Ovary (tissue), 10 donors: ENCODE data around the gene HOXC13. TPM values are rescaled to one million over a fixed set of nuclear protein-coding genes. Genes with fewer than 3 reads are reported as not detected.

Experiments
- DNase-seq, 5 donors: peaks; one replicate each; pipeline ENCODE4 v3.0.0-alpha.2; 2019 to 2020
- H3K27ac ChIP-seq, 2 donors: fragments of 200-600 bp; one replicate each; pipeline versions ENCODE4 v1.5.1 to v1.8.0; 2019 to 2022
- H3K27me3 ChIP-seq: fragments of 200-600 bp; one replicate; pipeline ENCODE4 v1.8.0; 2022
- H3K36me3 ChIP-seq: fragments of 200-600 bp; sonication (generic); one replicate; pipeline ENCODE4 v1.5.1; 2019
- H3K4me1 ChIP-seq: one replicate; pipeline ENCODE4 v1.8.1; 2013; ENCODE audit warnings: mild to moderate bottlenecking, moderate library complexity; ENCODE audit not compliant: insufficient read depth
- H3K4me3 ChIP-seq: fragments of 200-600 bp; sonication (generic); one replicate; pipeline ENCODE4 v1.5.1; 2017
- H3K9me3 ChIP-seq, 2 donors: fragments of 200-600 bp in 1 of 2; sonication (generic) in 1 of 2; one replicate each; pipeline versions ENCODE4 v1.5.1 to v1.8.1; 2013 to 2019; ENCODE audit warnings: mild to moderate bottlenecking in 1 of 2, moderate library complexity in 1 of 2
- CTCF ChIP-seq, 3 donors: fragments of 450-650 bp in 2 of 3; fragments of 200-600 bp in 1 of 3; IDR thresholded peaks; one replicate each; pipeline versions ENCODE4 v1.5.1 to v1.8.0; 2016 to 2022; ENCODE audit warnings: antibody characterized with exemption in 3 of 3, mild to moderate bottlenecking in 1 of 3
- EP300 ChIP-seq: sonication (generic); formaldehyde crosslinking; IDR thresholded peaks from one replicate; pipeline ENCODE4 v1.6.1; 2017; ENCODE audit warnings: antibody characterized with exemption
- POLR2A ChIP-seq: fragments of 450-650 bp; IDR thresholded peaks from one replicate; pipeline ENCODE4 v1.6.1; 2017; ENCODE audit warnings: antibody characterized with exemption, mild to moderate bottlenecking, moderate library complexity
- WGBS, 3 donors: extraction: QIAGEN DNeasy Blood & Tissue Kit in 1 of 3; methylation state at CpG; one replicate each; pipeline versions ENCODE4 v1.1.5 to v1.1.7; 2013 to 2017; 5-methylcytosine and 5-hydroxymethylcytosine counted together
- intact Hi-C, 4 donors: fragments of 100-400 bp; cut with DNase I; formaldehyde crosslinking; loops; one replicate each; pipeline versions ENCODE4 v1.11.0 to v1.15.1; 2022 to 2023
- long read RNA-seq, 3 donors: library from polyadenylated mRNA in 2 of 3; unstranded in 2 of 3; transcript quantifications; one replicate each; pipeline ENCODE4 v2.0.0 and lab custom pipeline, GENCODE V29; 2021 to 2026
- polyA plus RNA-seq, 2 donors: library from polyadenylated mRNA; stranded (reverse); fragments of 200-250 nt in 1 of 2; fragments of 350-450 nt in 1 of 2; fragmentation: Illumina TruSeq in 1 of 2; extraction: RNeasy Lipid Tissue Mini Kit (QIAGEN cat#74804) in 1 of 2; gene quantifications; one replicate each; pipeline ENCODE4 v1.2.3, GENCODE V29; 2013 to 2014
- total RNA-seq, 7 donors: library from RNA; depleted of rRNA in 2 of 7; stranded (reverse); fragments of >200 nt in 2 of 7; fragmentation: NEBNext Ultra II Directional in 3 of 7; extraction: Animal tissue kit (Norgen Biotek cat#: 25700) in 3 of 7; gene quantifications; one replicate each; pipeline versions ENCODE4 v1.1.0 to v1.2.4, GENCODE V29; 2016 to 2023
- donor health status: DM: no; HTN: no; CAD: no; lungs with moderate emphysema.
- donor health status: DM: no; HTN: no; CAD: no.
- donor health status: Bipolar disorder and iron deficiency.
- donor health status: DM: yes; HTN: yes; CAD: no.
- donor health status: DM: no; HTN: no; CAD: no.
- donor health status: DM: yes; HTN: yes; CAD: no.

The HOXC13 gene
- total RNA-seq = not detected
- not detected for polyA plus RNA-seq
- long read RNA-seq, donor 1 = 0 reads
- long read RNA-seq, donor 2 = 0 reads
- long read RNA-seq, donor 3 = 0 reads

GRCh38 chr12:53938326-53939140, at the start of gene HOXC13:
Gene HOXC13 (plus strand): TSS chr12:53938831. CDS start chr12:53938907, 76 bp downstream.
- Histone ChIP-seq H3K36me3 (no peaks in the 10 kb centered on the region), H3K27ac (no peak within 1 kb of the TSS), H3K9me3 (no peaks in the 10 kb centered on the region), H3K4me1 (no peaks in the 10 kb centered on the region), H3K27me3 (peaks cover 14% of the 10 kb centered on the region), H3K4me3 (no peak within 1 kb of the TSS)
- 2 to 4% (median 2%) methylated on average over 34 to 56 of the region's 56 CpGs for WGBS, 3 donors
- intact Hi-C loops = no loop called here
- DNase-seq = peak in 4 of 5 donors; percentile 41 to 72 (median 58)
- TF ChIP-seq EP300 (no peak), POLR2A (no peak), CTCF (IDR thresholded peaks at IDR 0.05) (no peak)

- Histone ChIP-seq H3K27ac (no peak overlapping the region), H3K36me3 (no peaks in the 10 kb centered on the region), H3K27me3 (no peaks in the 10 kb centered on the region), H3K4me1 (no peaks in the 10 kb centered on the region), H3K9me3 (no peaks in the 10 kb centered on the region), H3K4me3 (no peak overlapping the region)
- 81 to 88% (median 85%) methylated on average over 3 of the region's 3 CpGs for WGBS, 3 donors
- intact Hi-C loops = no loop called here
- TF ChIP-seq EP300 (no peak), CTCF (IDR thresholded peaks at IDR 0.05) (no peak), POLR2A (no peak)
- no peak for DNase-seq
These were observed 48.5 kb upstream of the HOXC13 start for GRCh38 chr12:53890081-53890480.

- WGBS, 3 donors = 51 to 90% (median 81%) methylated on average over 3 of the region's 3 CpGs
- Histone ChIP-seq H3K4me1 (no peaks in the 10 kb centered on the region), H3K9me3 (no peaks in the 10 kb centered on the region), H3K4me3 (no peak overlapping the region), H3K27ac (no peak overlapping the region), H3K36me3 (no peaks in the 10 kb centered on the region), H3K27me3 (no peaks in the 10 kb centered on the region)
- TF ChIP-seq EP300 (no peak), POLR2A (no peak)
- intact Hi-C loops = no loop called here
- no peak for DNase-seq
These were observed 45.8 kb upstream of the HOXC13 start for GRCh38 chr12:53892762-53893395.

- H3K9me3 ChIP-seq = no peaks in the 10 kb centered on the region
- 65 to 70% (median 68%) methylated on average over 1 of the region's 1 CpG for WGBS, 3 donors
- intact Hi-C loops = no loop called here
These were observed 39.4 kb upstream of the HOXC13 start for GRCh38 chr12:53899230-53899629.

More at GRCh38 chr12:53899230-53899629, 39.4 kb upstream of the HOXC13 start:
- TF ChIP-seq CTCF (IDR thresholded peaks at IDR 0.05) = no peak
- TF ChIP-seq EP300 = no peak
- H3K27ac ChIP-seq = no peak overlapping the region
- no peaks in the 10 kb centered on the region for H3K36me3 ChIP-seq
- no peaks in the 10 kb centered on the region for H3K27me3 ChIP-seq
- no peak overlapping the region for H3K4me3 ChIP-seq
- H3K4me1 ChIP-seq = no peaks in the 10 kb centered on the region
- no peak for DNase-seq
